CD4-positive, alpha-beta T cell treated with Interleukin-4 for 1 hour (primary cell): Measurements from ENCODE around the gene TAB2.
"Not testable (repeated sequence)": the region's sequence is repeated elsewhere in the genome, so short reads cannot be mapped to it uniquely, and the experiment has no call there.

Experiments
- DNase-seq, 2 donors: peaks; one replicate each; pipeline ENCODE4 v3.0.0-alpha.2; 2020 to 2022

Gene TAB2

GRCh38 chr6:149446791-149447376, 129.4 kb downstream of the TAB2 start:
- no peak for DNase-seq

GRCh38 chr6:149448821-149449453, 131.4 kb downstream of the TAB2 start:
- no peak for DNase-seq

- no peak for DNase-seq
Observed at GRCh38 chr6:149449831-149450678, 132.5 kb downstream of the TAB2 start.

GRCh38 chr6:149450679-149451375, 133.3 kb downstream of the TAB2 start:
- no peak for DNase-seq

- DNase-seq = no peak
Observed at GRCh38 chr6:149451376-149452036, 134.0 kb downstream of the TAB2 start.

- DNase-seq = no peak
Observed at GRCh38 chr6:149452037-149452939, 134.8 kb downstream of the TAB2 start.

- no peak for DNase-seq
Observed at GRCh38 chr6:149453597-149454345, 136.3 kb downstream of the TAB2 start.

- no peak for DNase-seq
Observed at GRCh38 chr6:149454346-149454848, 136.9 kb downstream of the TAB2 start.

- DNase-seq = no peak
Observed at GRCh38 chr6:149455031-149455732, 137.7 kb downstream of the TAB2 start.

- no peak for DNase-seq
Observed at GRCh38 chr6:149456311-149457021, 139.0 kb downstream of the TAB2 start.

- no peak for DNase-seq
Observed at GRCh38 chr6:149457316-149457884, 139.9 kb downstream of the TAB2 start.

- no peak for DNase-seq
Observed at GRCh38 chr6:149458196-149458595, 140.7 kb downstream of the TAB2 start.

- DNase-seq = no peak
Observed at GRCh38 chr6:149458806-149459205, 141.3 kb downstream of the TAB2 start.

- no peak for DNase-seq
Observed at GRCh38 chr6:149459761-149460160, 142.2 kb downstream of the TAB2 start.

- not testable (repeated sequence) for DNase-seq
Observed at GRCh38 chr6:149460249-149460648, 142.7 kb downstream of the TAB2 start.
